K562 (cell line): Measurements from ENCODE around the gene DDX50. TPM values are rescaled to one million over a fixed set of nuclear protein-coding genes. Genes with fewer than 3 reads are reported as not detected.
A peak's percentile ranks its signal among the peaks of the same experiment; 100 is the strongest.

Experiments
- FOXM1 ChIP-seq, 2 experiments: fragments of 450-650 bp in 1 of 2; sonication (generic) in 1 of 2; formaldehyde crosslinking in 1 of 2; IDR thresholded peaks; 2 replicates each; pipeline versions ENCODE4 v1.6.1 to v1.9.0; 2017 to 2022; ENCODE audit warnings: low read depth in 2 of 2, mild to moderate bottlenecking in 2 of 2, missing genetic modification reagents in 1 of 2, moderate library complexity in 1 of 2
- RFX1 ChIP-seq: fragments of 450-650 bp; IDR thresholded peaks from 2 replicates; pipeline ENCODE4 v1.6.1; 2016; ENCODE audit warnings: mild to moderate bottlenecking, moderate library complexity
- SAFB2 ChIP-seq: fragments of 200-400 bp; formaldehyde crosslinking; IDR thresholded peaks from 2 replicates; pipeline ENCODE4 v1.6.1; 2018; ENCODE audit warnings: borderline replicate concordance, low read length, low read depth, moderate library complexity; ENCODE audit not compliant: severe bottlenecking
- SIX5 ChIP-seq, 2 experiments: IDR thresholded peaks; 2 replicates each; pipeline ENCODE4 v1.6.1; 2011; ENCODE audit warnings: low read length in 2 of 2, borderline replicate concordance in 1 of 2, low read depth in 1 of 2, mild to moderate bottlenecking in 1 of 2, moderate library complexity in 1 of 2; ENCODE audit not compliant: insufficient read depth in 1 of 2
- ZC3H4 ChIP-seq: sonication (generic); formaldehyde crosslinking; IDR thresholded peaks from 2 replicates; pipeline ENCODE4 v1.9.0; 2021; ENCODE audit warnings: missing genetic modification reagents, borderline replicate concordance
- polyA plus RNA-seq, 8 experiments: library from polyadenylated mRNA; depleted of rRNA in 4 of 8; stranded (reverse) in 5 of 8; unstranded in 3 of 8; fragments of >200 nt; fragmentation: Nextera tagmentation in 2 of 8; fragmentation: Illumina TruSeq in 1 of 8; extraction: Ambion mirVana in 2 of 8; extraction: Trizol in 1 of 8; gene quantifications; 2 replicates each; pipeline versions ENCODE4 v1.2.1 to v1.2.3, GENCODE V29; 2011 to 2014; ENCODE audit warnings: inconsistent platforms in 1 of 8, missing spikeins in 1 of 8
- total RNA-seq, 7 experiments: library from RNA; depleted of rRNA in 6 of 7; stranded (reverse); fragments of >200 nt in 6 of 7; fragmentation: Illumina TruSeq in 2 of 7; extraction: Trizol in 2 of 7; gene quantifications; 2 replicates each; pipeline versions ENCODE4 v1.2.1 to v1.2.3, GENCODE V29; 2011 to 2021; ENCODE audit warnings: low replicate concordance in 1 of 7
- TF ChIP-seq, protein P1 (sequence below): sonication (generic); formaldehyde crosslinking; IDR thresholded peaks from 2 replicates; pipeline ENCODE4 v1.8.0; 2022; ENCODE audit warnings: missing genetic modification reagents, mild to moderate bottlenecking, moderate library complexity, borderline replicate concordance
- TF ChIP-seq, protein P2 (sequence below): sonication (generic); formaldehyde crosslinking; IDR thresholded peaks from 2 replicates; pipeline ENCODE4 v1.8.0; 2023; ENCODE audit warnings: mild to moderate bottlenecking, missing genetic modification reagents
- TF ChIP-seq, protein P3 (sequence below): fragments of 150-350 bp; conservative IDR thresholded peaks from 2 replicates; pipeline ENCODE4 v1.6.1; 2014; ENCODE audit warnings: low read length
- TF ChIP-seq, protein P4 (sequence below), 3 experiments: fragments of 200-800 bp in 1 of 3; fragments of 250-450 bp in 1 of 3; fragments of 450-650 bp in 1 of 3; sonication (Bioruptor Pico) in 1 of 3; sonication (Bioruptor generic) in 1 of 3; formaldehyde crosslinking in 1 of 3; IDR thresholded peaks; 2 replicates each; pipeline versions ENCODE4 v1.6.1 to v1.8.0; 2016 to 2022; ENCODE audit warnings: mild to moderate bottlenecking in 2 of 3, missing genetic modification characterization in 2 of 3, missing compliant biosample characterization in 1 of 3, moderate library complexity in 1 of 3
- TF ChIP-seq, protein P5 (sequence below): sonication (generic); IDR thresholded peaks from 2 replicates; pipeline ENCODE4 v1.6.1; 2016
- TF ChIP-seq, protein P6 (sequence below): IDR thresholded peaks from 2 replicates; pipeline ENCODE4 v1.6.1; 2014; ENCODE audit warnings: antibody characterized with exemption

The DDX50 gene
- total and polyA plus RNA-seq, 9 of the 15 experiments (the other 6 are each of a cell fraction or from before 2014, with no cell fraction given), result 36.7 to 86.8 (median 57.4) TPM

DNA sequence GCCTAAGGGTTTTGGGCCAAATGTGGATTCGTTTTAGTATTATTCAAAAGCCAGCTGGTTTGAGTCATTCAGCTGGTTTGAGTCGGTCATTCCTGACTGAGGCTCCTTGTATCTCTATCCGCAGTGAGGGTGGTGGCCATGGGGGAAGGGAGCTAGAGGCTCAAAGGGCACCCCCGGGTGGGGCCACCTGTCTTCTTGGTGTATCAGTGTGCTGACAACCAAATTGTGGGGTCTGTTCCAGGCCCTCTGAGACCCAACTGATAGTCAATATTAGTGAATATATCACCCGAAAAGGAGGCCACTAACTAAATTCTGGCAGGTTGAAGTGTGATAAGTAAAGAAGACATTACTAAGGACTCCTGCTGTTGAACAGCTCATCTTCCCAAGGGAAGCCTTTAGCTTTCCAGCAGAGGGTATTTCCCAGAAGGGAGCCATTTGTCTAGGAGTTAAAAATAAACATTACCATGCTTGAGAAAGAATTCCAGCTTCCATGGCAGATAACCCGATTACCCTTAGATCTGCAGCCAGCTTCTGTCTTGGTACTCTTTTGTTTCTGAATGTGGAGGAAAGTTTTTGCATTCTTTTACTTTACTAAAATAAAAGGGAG lies 29.9 kb upstream of the DDX50 start (continued):
- no peak for TF ChIP-seq SIX5 (IDR thresholded peaks at IDR 0.05; ENCODE audit: borderline replicate concordance in 1 of 2, insufficient read depth in 1 of 2, low read depth in 1 of 2, low read length in 2 of 2)
- no peak for TF ChIP-seq SAFB2
- no peak for TF ChIP-seq FOXM1 (IDR thresholded peaks at IDR 0.05; ENCODE audit: low read depth)
- no peak for TF ChIP-seq FOXM1 (CRISPR knock-in tag; IDR thresholded peaks at IDR 0.05; ENCODE audit: low read depth)
- TF ChIP-seq, protein P1, sequence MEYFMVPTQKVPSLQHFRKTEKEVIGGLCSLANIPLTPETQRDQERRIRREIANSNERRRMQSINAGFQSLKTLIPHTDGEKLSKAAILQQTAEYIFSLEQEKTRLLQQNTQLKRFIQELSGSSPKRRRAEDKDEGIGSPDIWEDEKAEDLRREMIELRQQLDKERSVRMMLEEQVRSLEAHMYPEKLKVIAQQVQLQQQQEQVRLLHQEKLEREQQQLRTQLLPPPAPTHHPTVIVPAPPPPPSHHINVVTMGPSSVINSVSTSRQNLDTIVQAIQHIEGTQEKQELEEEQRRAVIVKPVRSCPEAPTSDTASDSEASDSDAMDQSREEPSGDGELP, result peak; percentile 34; the same call in 1 of the 2 replicates
- TF ChIP-seq, protein P2, sequence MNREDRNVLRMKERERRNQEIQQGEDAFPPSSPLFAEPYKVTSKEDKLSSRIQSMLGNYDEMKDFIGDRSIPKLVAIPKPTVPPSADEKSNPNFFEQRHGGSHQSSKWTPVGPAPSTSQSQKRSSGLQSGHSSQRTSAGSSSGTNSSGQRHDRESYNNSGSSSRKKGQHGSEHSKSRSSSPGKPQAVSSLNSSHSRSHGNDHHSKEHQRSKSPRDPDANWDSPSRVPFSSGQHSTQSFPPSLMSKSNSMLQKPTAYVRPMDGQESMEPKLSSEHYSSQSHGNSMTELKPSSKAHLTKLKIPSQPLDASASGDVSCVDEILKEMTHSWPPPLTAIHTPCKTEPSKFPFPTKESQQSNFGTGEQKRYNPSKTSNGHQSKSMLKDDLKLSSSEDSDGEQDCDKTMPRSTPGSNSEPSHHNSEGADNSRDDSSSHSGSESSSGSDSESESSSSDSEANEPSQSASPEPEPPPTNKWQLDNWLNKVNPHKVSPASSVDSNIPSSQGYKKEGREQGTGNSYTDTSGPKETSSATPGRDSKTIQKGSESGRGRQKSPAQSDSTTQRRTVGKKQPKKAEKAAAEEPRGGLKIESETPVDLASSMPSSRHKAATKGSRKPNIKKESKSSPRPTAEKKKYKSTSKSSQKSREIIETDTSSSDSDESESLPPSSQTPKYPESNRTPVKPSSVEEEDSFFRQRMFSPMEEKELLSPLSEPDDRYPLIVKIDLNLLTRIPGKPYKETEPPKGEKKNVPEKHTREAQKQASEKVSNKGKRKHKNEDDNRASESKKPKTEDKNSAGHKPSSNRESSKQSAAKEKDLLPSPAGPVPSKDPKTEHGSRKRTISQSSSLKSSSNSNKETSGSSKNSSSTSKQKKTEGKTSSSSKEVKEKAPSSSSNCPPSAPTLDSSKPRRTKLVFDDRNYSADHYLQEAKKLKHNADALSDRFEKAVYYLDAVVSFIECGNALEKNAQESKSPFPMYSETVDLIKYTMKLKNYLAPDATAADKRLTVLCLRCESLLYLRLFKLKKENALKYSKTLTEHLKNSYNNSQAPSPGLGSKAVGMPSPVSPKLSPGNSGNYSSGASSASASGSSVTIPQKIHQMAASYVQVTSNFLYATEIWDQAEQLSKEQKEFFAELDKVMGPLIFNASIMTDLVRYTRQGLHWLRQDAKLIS (CRISPR knock-in tag), result no peak
- TF ChIP-seq, protein P3, sequence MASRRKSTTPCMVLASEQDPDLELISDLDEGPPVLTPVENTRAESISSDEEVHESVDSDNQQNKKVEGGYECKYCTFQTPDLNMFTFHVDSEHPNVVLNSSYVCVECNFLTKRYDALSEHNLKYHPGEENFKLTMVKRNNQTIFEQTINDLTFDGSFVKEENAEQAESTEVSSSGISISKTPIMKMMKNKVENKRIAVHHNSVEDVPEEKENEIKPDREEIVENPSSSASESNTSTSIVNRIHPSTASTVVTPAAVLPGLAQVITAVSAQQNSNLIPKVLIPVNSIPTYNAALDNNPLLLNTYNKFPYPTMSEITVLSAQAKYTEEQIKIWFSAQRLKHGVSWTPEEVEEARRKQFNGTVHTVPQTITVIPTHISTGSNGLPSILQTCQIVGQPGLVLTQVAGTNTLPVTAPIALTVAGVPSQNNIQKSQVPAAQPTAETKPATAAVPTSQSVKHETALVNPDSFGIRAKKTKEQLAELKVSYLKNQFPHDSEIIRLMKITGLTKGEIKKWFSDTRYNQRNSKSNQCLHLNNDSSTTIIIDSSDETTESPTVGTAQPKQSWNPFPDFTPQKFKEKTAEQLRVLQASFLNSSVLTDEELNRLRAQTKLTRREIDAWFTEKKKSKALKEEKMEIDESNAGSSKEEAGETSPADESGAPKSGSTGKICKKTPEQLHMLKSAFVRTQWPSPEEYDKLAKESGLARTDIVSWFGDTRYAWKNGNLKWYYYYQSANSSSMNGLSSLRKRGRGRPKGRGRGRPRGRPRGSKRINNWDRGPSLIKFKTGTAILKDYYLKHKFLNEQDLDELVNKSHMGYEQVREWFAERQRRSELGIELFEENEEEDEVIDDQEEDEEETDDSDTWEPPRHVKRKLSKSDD, result no peak
- TF ChIP-seq ZC3H4 (CRISPR knock-in tag), result no peak
- TF ChIP-seq, protein P4, sequence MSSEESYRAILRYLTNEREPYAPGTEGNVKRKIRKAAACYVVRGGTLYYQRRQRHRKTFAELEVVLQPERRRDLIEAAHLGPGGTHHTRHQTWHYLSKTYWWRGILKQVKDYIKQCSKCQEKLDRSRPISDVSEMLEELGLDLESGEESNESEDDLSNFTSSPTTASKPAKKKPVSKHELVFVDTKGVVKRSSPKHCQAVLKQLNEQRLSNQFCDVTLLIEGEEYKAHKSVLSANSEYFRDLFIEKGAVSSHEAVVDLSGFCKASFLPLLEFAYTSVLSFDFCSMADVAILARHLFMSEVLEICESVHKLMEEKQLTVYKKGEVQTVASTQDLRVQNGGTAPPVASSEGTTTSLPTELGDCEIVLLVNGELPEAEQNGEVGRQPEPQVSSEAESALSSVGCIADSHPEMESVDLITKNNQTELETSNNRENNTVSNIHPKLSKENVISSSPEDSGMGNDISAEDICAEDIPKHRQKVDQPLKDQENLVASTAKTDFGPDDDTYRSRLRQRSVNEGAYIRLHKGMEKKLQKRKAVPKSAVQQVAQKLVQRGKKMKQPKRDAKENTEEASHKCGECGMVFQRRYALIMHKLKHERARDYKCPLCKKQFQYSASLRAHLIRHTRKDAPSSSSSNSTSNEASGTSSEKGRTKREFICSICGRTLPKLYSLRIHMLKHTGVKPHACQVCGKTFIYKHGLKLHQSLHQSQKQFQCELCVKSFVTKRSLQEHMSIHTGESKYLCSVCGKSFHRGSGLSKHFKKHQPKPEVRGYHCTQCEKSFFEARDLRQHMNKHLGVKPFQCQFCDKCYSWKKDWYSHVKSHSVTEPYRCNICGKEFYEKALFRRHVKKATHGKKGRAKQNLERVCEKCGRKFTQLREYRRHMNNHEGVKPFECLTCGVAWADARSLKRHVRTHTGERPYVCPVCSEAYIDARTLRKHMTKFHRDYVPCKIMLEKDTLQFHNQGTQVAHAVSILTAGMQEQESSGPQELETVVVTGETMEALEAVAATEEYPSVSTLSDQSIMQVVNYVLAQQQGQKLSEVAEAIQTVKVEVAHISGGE (CRISPR knock-in tag; IDR thresholded peaks at IDR 0.05), result no peak
- TF ChIP-seq, protein P5, sequence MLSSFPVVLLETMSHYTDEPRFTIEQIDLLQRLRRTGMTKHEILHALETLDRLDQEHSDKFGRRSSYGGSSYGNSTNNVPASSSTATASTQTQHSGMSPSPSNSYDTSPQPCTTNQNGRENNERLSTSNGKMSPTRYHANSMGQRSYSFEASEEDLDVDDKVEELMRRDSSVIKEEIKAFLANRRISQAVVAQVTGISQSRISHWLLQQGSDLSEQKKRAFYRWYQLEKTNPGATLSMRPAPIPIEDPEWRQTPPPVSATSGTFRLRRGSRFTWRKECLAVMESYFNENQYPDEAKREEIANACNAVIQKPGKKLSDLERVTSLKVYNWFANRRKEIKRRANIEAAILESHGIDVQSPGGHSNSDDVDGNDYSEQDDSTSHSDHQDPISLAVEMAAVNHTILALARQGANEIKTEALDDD, result peak; percentile 41; the same call in 1 of the 2 replicates
- no peak for TF ChIP-seq RFX1
- TF ChIP-seq, protein P6, sequence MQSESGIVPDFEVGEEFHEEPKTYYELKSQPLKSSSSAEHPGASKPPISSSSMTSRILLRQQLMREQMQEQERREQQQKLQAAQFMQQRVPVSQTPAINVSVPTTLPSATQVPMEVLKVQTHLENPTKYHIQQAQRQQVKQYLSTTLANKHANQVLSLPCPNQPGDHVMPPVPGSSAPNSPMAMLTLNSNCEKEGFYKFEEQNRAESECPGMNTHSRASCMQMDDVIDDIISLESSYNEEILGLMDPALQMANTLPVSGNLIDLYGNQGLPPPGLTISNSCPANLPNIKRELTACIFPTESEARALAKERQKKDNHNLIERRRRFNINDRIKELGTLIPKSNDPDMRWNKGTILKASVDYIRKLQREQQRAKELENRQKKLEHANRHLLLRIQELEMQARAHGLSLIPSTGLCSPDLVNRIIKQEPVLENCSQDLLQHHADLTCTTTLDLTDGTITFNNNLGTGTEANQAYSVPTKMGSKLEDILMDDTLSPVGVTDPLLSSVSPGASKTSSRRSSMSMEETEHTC, result no peak
